PFSK-1 (cell line): Measurements from ENCODE around the gene BNC2.

Source experiments
- FOXP2 ChIP-seq: optimal IDR thresholded peaks from 2 replicates; pipeline ENCODE3; 2011; ENCODE audit warnings: borderline replicate concordance, control low read depth, inconsistent platforms; ENCODE audit not compliant: insufficient read depth; ENCODE audit errors: extremely low read length, extremely low read depth
- POLR2AphosphoS5 ChIP-seq: IDR thresholded peaks from 2 replicates; pipeline ENCODE4 v1.6.1; 2012; ENCODE audit warnings: low read depth, mild to moderate bottlenecking, control low read depth, low read length, moderate library complexity
- REST ChIP-seq, 2 experiments: IDR thresholded peaks; 2 replicates each; pipeline versions ENCODE4 v1.6.1 to v1.8.0; 2011 to 2012; ENCODE audit warnings: low read depth in 2 of 2, low read length in 2 of 2, control low read depth in 1 of 2, inconsistent platforms in 1 of 2, mild to moderate bottlenecking in 1 of 2, moderate library complexity in 1 of 2; ENCODE audit not compliant: insufficient read depth in 1 of 2
- SIN3A ChIP-seq: IDR thresholded peaks from 2 replicates; pipeline ENCODE4 v1.6.1; 2012; ENCODE audit warnings: mild to moderate bottlenecking, low read length, moderate library complexity, borderline replicate concordance; ENCODE audit not compliant: insufficient read depth
- TAF1 ChIP-seq: IDR thresholded peaks from 2 replicates; pipeline ENCODE4 v1.6.1; 2012; ENCODE audit warnings: low read length, control low read depth, borderline replicate concordance; ENCODE audit not compliant: insufficient read depth

BNC2 gene

GRCh38 chr9:16743375-16743774, 127.1 kb downstream of the BNC2 start:
- TF ChIP-seq FOXP2 (no peak), POLR2AphosphoS5 (no peak), SIN3A (no peak), TAF1 (no peak), REST (IDR thresholded peaks at IDR 0.05; ENCODE audit: insufficient read depth in 1 of 2, low read depth in 2 of 2, low read length in 2 of 2) (no peak)

DNA sequence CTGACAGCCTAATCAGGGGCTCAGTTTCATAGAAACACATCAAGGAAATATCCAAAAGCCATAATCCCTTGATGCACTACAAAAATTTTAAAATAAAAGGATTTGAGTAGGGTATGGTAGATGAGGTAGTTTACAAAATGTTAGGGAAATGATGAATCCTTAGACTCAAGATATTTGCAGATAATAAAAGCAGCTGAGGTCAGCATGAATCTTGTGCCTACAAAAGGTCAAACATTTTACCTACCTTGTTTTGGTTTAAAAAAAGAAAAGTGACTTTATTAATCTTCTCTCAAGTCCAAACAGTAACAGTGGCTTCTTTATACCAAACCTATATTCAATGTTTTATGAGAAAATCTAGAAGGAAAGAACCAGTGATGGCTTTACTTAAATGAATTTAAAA, 135.5 kb downstream of the BNC2 start:
- TF ChIP-seq REST (IDR thresholded peaks at IDR 0.05; ENCODE audit: insufficient read depth in 1 of 2, low read depth in 2 of 2, low read length in 2 of 2) (no peak), POLR2AphosphoS5 (no peak), TAF1 (no peak), SIN3A (no peak), FOXP2 (no peak)

- TF ChIP-seq FOXP2: no peak
- no peak for TF ChIP-seq REST (IDR thresholded peaks at IDR 0.05; ENCODE audit: insufficient read depth in 1 of 2, low read depth in 2 of 2, low read length in 2 of 2)
- TF ChIP-seq SIN3A: no peak
- no peak for TF ChIP-seq TAF1
- no peak for TF ChIP-seq POLR2AphosphoS5
These were observed 137.9 kb downstream of the BNC2 start for GRCh38 chr9:16732546-16732945.

- TF ChIP-seq POLR2AphosphoS5 (no peak), REST (IDR thresholded peaks at IDR 0.05; ENCODE audit: insufficient read depth in 1 of 2, low read depth in 2 of 2, low read length in 2 of 2) (no peak), TAF1 (no peak), FOXP2 (no peak), SIN3A (no peak)
These were observed 140.3 kb downstream of the BNC2 start for GRCh38 chr9:16730162-16730561.

- TF ChIP-seq FOXP2: no peak
These were observed 140.8 kb downstream of the BNC2 start for GRCh38 chr9:16729651-16730050.
